NOMO-1 treated with DMSO at 0.1 percent for 48 hours (cell line): Measurements from ENCODE around the gene RABGEF1.
"Not testable (repeated sequence)": the region's sequence is repeated elsewhere in the genome, so short reads cannot be mapped to it uniquely, and the experiment has no call there.

Experiments used
- DNase-seq: peaks from one replicate; lab custom pipeline; 2025; ENCODE audit not compliant: unreplicated experiment; lab: John Stamatoyannopoulos, UW

The RABGEF1 gene

GRCh38 chr7:66740302-66740979, at the start of gene RABGEF1:
RABGEF1 (plus strand) TSS chr7:66740733; CDS start chr7:66771900, 31,167 bp downstream.
- DNase-seq, result peak; percentile 95

GRCh38 chr7:66693331-66693730, 47.2 kb upstream of the RABGEF1 start:
- no peak for DNase-seq

GRCh38 chr7:66694286-66694685, 46.2 kb upstream of the RABGEF1 start:
- no peak for DNase-seq

- not testable (repeated sequence) for DNase-seq
Observed at GRCh38 chr7:66695417-66695816, 45.1 kb upstream of the RABGEF1 start.

- not testable (repeated sequence) for DNase-seq
Observed at GRCh38 chr7:66696134-66696533, 44.4 kb upstream of the RABGEF1 start.

- DNase-seq, result no peak
Observed at GRCh38 chr7:66696774-66697191, 43.8 kb upstream of the RABGEF1 start.

GRCh38 chr7:66697449-66698438, 42.8 kb upstream of the RABGEF1 start:
- DNase-seq, result no peak

GRCh38 chr7:66698652-66699205, 41.8 kb upstream of the RABGEF1 start:
- no peak for DNase-seq

GRCh38 chr7:66699998-66700397, 40.5 kb upstream of the RABGEF1 start:
- no peak for DNase-seq

- DNase-seq, result no peak
Observed at GRCh38 chr7:66700633-66701131, 39.9 kb upstream of the RABGEF1 start.

- no peak for DNase-seq
Observed at GRCh38 chr7:66707825-66708224, 32.7 kb upstream of the RABGEF1 start.

GRCh38 chr7:66710752-66711151, 29.8 kb upstream of the RABGEF1 start:
- DNase-seq, result not testable (repeated sequence)

GRCh38 chr7:66713687-66714086, 26.8 kb upstream of the RABGEF1 start:
- DNase-seq, result no peak

GRCh38 chr7:66716634-66717033, 23.9 kb upstream of the RABGEF1 start:
- not testable (repeated sequence) for DNase-seq

- peak; percentile 66 for DNase-seq
Observed at GRCh38 chr7:66720561-66720960, 20.0 kb upstream of the RABGEF1 start.

- DNase-seq, result no peak
Observed at GRCh38 chr7:66725843-66726242, 14.7 kb upstream of the RABGEF1 start.

GRCh38 chr7:66727058-66727457, 13.5 kb upstream of the RABGEF1 start:
- DNase-seq, result no peak

- DNase-seq, result no peak
Observed at GRCh38 chr7:66728571-66728970, 12.0 kb upstream of the RABGEF1 start.

GRCh38 chr7:66729274-66729673, 11.3 kb upstream of the RABGEF1 start:
- DNase-seq, result no peak

GRCh38 chr7:66731986-66732385, 8.5 kb upstream of the RABGEF1 start:
- no peak for DNase-seq

GRCh38 chr7:66732439-66732838, 8.1 kb upstream of the RABGEF1 start:
- DNase-seq, result no peak
